Upper lobe of left lung (tissue), 4 donors: ENCODE data around the gene TLR3.

Source experiments
- EP300 ChIP-seq, 4 donors: sonication (generic); formaldehyde crosslinking; IDR thresholded peaks; one replicate each; pipeline ENCODE4 v1.5.1; 2017; ENCODE audit warnings: antibody characterized with exemption in 4 of 4, control low read depth in 2 of 4
- POLR2A ChIP-seq, 4 donors: fragments of 450-650 bp; IDR thresholded peaks; one replicate each; pipeline ENCODE4 v1.5.1; 2016 to 2017; ENCODE audit warnings: antibody characterized with exemption in 4 of 4, mild to moderate bottlenecking in 2 of 4
- POLR2AphosphoS5 ChIP-seq, 2 donors: sonication (generic); formaldehyde crosslinking; IDR thresholded peaks; one replicate each; pipeline ENCODE4 v1.5.1; 2017; ENCODE audit warnings: antibody characterized with exemption in 2 of 2
- TF ChIP-seq, protein P1 (sequence below), 6 experiments: fragments of 450-650 bp in 4 of 6; fragments of 200-600 bp in 2 of 6; sonication (generic) in 2 of 6; IDR thresholded peaks; one replicate each; pipeline ENCODE4 v1.5.1; 2016 to 2019; ENCODE audit warnings: antibody characterized with exemption in 6 of 6

- TF ChIP-seq EP300 (IDR thresholded peaks at IDR 0.05): no peak
- TF ChIP-seq, protein P1, sequence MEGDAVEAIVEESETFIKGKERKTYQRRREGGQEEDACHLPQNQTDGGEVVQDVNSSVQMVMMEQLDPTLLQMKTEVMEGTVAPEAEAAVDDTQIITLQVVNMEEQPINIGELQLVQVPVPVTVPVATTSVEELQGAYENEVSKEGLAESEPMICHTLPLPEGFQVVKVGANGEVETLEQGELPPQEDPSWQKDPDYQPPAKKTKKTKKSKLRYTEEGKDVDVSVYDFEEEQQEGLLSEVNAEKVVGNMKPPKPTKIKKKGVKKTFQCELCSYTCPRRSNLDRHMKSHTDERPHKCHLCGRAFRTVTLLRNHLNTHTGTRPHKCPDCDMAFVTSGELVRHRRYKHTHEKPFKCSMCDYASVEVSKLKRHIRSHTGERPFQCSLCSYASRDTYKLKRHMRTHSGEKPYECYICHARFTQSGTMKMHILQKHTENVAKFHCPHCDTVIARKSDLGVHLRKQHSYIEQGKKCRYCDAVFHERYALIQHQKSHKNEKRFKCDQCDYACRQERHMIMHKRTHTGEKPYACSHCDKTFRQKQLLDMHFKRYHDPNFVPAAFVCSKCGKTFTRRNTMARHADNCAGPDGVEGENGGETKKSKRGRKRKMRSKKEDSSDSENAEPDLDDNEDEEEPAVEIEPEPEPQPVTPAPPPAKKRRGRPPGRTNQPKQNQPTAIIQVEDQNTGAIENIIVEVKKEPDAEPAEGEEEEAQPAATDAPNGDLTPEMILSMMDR (IDR thresholded peaks at IDR 0.05): no peak
- no peak for TF ChIP-seq POLR2AphosphoS5 (IDR thresholded peaks at IDR 0.05)
- no peak for TF ChIP-seq POLR2A (IDR thresholded peaks at IDR 0.05)
These were observed 28.6 kb upstream of the TLR3 start for GRCh38 chr4:186040316-186040715.
